ENCODE results near the gene ASTN2.

The ASTN2 gene

DNA sequence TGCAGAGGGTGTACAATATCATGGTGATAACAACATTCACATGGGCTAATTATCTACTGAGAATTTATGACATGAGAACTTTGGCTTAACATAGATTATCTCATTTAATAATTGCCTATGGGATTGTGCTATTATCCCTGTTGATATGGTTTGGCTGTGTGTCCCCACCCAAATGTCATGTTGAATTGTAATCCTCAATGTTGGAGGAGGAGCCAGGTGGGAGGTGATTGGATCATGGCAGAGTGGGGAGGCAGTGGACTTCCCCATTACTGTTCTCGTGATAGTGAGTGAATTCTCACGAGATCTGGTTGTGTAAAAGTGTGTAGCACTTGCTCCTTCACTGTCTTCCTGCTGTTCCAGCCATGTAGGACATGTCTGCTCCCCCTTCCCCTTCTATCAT lies 541.4 kb downstream of the ASTN2 start:
- Histone ChIP-seq H3K4me3 (no peak overlapping the region), H3K27ac (no peak overlapping the region), H3K4me1 (no peaks in the 10 kb centered on the region), H3K36me3 (no peaks in the 10 kb centered on the region), H3K27me3 (no peaks in the 10 kb centered on the region), H3K9me3 (peaks cover 0 to 19% (median 4%) of the 10 kb centered on the region in 3 donors)
- TF ChIP-seq, protein P1, sequence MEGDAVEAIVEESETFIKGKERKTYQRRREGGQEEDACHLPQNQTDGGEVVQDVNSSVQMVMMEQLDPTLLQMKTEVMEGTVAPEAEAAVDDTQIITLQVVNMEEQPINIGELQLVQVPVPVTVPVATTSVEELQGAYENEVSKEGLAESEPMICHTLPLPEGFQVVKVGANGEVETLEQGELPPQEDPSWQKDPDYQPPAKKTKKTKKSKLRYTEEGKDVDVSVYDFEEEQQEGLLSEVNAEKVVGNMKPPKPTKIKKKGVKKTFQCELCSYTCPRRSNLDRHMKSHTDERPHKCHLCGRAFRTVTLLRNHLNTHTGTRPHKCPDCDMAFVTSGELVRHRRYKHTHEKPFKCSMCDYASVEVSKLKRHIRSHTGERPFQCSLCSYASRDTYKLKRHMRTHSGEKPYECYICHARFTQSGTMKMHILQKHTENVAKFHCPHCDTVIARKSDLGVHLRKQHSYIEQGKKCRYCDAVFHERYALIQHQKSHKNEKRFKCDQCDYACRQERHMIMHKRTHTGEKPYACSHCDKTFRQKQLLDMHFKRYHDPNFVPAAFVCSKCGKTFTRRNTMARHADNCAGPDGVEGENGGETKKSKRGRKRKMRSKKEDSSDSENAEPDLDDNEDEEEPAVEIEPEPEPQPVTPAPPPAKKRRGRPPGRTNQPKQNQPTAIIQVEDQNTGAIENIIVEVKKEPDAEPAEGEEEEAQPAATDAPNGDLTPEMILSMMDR (IDR thresholded peaks at IDR 0.05), result no peak
- intact Hi-C loops (cut with DNase I; ENCODE audit: low total_unique reads), result no loop called here
- no peak for DNase-seq

DNA sequence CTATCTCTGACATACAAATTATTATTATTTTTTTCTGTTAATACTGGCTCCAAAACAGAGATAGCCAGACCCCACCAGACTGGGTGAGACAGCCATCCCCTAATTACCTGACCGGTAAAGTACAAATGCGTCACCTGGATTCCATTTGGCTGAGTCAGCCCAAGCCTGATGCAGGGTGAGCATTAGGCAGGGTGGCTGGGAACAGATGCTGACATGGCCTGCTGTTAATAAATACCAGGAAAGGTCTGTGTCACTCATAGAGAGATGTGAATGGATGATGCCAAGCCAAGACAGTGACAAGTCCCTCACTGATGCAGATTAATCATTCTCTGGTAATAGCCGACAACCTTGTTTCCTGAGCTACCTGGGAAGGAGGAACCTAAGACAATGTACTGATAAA lies 544.3 kb downstream of the ASTN2 start:
- intact Hi-C loops (cut with DNase I; ENCODE audit: low total_unique reads), result no loop called here
- DNase-seq, result no peak
- Histone ChIP-seq H3K4me3 (no peak overlapping the region), H3K27me3 (no peaks in the 10 kb centered on the region), H3K4me1 (no peaks in the 10 kb centered on the region), H3K36me3 (no peaks in the 10 kb centered on the region), H3K27ac (no peak overlapping the region), H3K9me3 (no peaks in the 10 kb centered on the region)
- TF ChIP-seq, protein P1 (IDR thresholded peaks at IDR 0.05), result no peak

DNA sequence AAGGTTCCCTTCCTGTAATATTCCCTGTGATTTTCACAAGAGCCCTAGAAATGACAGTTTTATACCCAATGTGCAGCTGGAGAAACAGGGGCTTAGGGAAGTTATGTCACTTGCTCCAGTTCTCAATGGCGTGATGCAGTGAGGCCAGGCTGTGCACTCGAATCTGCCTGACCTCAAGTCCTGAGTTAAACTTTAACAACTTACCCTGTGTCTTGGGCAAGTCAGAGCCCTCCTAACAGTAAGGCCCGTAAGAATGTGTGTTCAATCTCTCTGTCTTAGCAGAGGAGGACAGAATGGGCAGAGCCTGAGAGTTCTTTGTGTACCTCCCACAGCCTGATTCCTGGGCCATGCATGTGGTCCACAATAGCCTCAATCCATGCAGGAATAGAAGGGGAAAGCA lies 546.7 kb downstream of the ASTN2 start:
- Histone ChIP-seq H3K9me3 (no peaks in the 10 kb centered on the region), H3K27ac (no peak overlapping the region), H3K36me3 (no peaks in the 10 kb centered on the region), H3K4me3 (no peak overlapping the region), H3K27me3 (no peaks in the 10 kb centered on the region), H3K4me1 (peaks cover 0 to 8% (median 0%) of the 10 kb centered on the region in 4 donors)
- TF ChIP-seq, protein P1 (IDR thresholded peaks at IDR 0.05), result no peak
- no peak for DNase-seq
- intact Hi-C loops (cut with DNase I; ENCODE audit: low total_unique reads), result no loop called here

- TF ChIP-seq, protein P1 (IDR thresholded peaks at IDR 0.05), result no peak
- intact Hi-C loops (cut with DNase I; ENCODE audit: low total_unique reads), result no loop called here
- H3K27ac ChIP-seq, result no peak overlapping the region
- no peak overlapping the region for H3K4me3 ChIP-seq
- no peaks in the 10 kb centered on the region for H3K36me3 ChIP-seq
- H3K4me1 ChIP-seq, result peaks cover 0 to 8% (median 0%) of the 10 kb centered on the region in 4 donors
- H3K27me3 ChIP-seq, result no peaks in the 10 kb centered on the region
- H3K9me3 ChIP-seq, result no peaks in the 10 kb centered on the region
- DNase-seq, result no peak
Observed at GRCh38 chr9:116861321-116861720, 553.5 kb downstream of the ASTN2 start.

DNA sequence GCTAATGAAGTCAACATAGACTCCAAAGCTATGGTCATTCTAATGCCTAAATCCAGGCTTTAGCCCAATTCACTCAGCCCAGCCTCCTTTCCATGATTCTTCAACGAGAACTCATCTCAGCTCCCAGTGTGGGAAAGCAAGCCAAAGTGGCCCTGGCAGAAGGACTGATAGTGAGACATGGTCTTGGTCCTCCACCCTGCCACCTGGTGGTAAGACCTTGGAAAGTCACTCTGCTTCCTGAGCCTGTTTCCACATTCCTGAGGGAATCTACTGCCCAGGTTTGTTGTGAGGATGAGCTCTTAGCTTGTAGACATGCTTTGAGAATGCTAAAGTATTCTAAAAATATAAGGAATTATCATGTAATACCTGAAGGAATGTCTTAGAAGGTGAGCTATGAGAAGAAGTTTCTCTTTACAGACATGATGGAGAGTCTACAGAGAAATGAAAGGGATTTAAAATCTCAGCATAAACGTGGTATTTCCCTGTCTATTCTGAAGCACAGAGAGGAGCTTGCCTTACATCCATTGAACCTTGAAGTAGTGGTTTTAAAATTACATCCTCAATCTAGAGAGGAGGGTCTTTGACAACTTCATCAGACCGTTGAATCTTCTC lies 554.2 kb downstream of the ASTN2 start:
- no peaks in the 10 kb centered on the region for H3K9me3 ChIP-seq
- TF ChIP-seq, protein P1 (IDR thresholded peaks at IDR 0.05), result peak; percentile 32 to 43
- H3K27ac ChIP-seq, result no peak overlapping the region
- intact Hi-C loops (cut with DNase I; ENCODE audit: low total_unique reads), result no loop called here
- H3K27me3 ChIP-seq, result no peaks in the 10 kb centered on the region
- no peaks in the 10 kb centered on the region for H3K36me3 ChIP-seq
- H3K4me1 ChIP-seq, result peaks cover 0 to 8% (median 0%) of the 10 kb centered on the region in 4 donors
- peak; percentile 63 to 71 for DNase-seq
- H3K4me3 ChIP-seq, result no peak overlapping the region

DNA sequence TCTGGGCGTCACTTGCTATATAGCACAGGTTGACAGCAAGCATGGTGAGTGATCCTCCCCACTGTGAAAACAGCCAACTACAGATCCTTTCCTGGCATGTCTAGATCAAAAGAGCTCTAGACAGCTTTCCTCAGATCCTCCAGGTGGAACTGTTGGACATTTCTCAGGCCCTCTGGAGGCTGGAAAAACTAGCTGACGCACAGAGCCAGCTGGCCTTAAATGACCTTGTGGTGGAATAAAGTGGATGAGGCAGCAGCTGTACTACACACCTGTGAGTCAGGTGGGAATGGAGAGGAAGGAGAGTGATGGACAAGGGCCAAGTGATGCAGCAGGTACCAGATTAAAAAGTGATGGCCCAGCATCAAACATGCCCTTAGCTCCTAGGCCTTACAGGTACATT lies 555.1 kb downstream of the ASTN2 start:
- TF ChIP-seq, protein P1 (IDR thresholded peaks at IDR 0.05), result no peak
- intact Hi-C loops (cut with DNase I; ENCODE audit: low total_unique reads), result no loop called here

More for the DNA sequence above, 555.1 kb downstream of the ASTN2 start:
- Histone ChIP-seq H3K4me3 (no peak overlapping the region), H3K9me3 (no peaks in the 10 kb centered on the region), H3K4me1 (peaks cover 0 to 8% (median 0%) of the 10 kb centered on the region in 4 donors), H3K36me3 (no peaks in the 10 kb centered on the region), H3K27ac (no peak overlapping the region), H3K27me3 (no peaks in the 10 kb centered on the region)
- DNase-seq, result no peak
